Prostate gland (tissue), 2 donors: ENCODE data around the gene DCLK2.

ENCODE experiments used
- CTCF ChIP-seq, 4 experiments: fragments of 200-600 bp in 2 of 4; fragments of 450-650 bp in 2 of 4; sonication (generic) in 2 of 4; IDR thresholded peaks; 1 replicate in 3 of 4; 2 replicates in 1 of 4; pipeline ENCODE4 v1.5.1; 2016 to 2019; ENCODE audit warnings: antibody characterized with exemption in 4 of 4, mild to moderate bottlenecking in 2 of 4, moderate library complexity in 2 of 4
- POLR2A ChIP-seq: fragments of 450-650 bp; IDR thresholded peaks from one replicate; pipeline ENCODE4 v1.6.1; 2016; ENCODE audit warnings: antibody characterized with exemption, mild to moderate bottlenecking
- POLR2AphosphoS5 ChIP-seq: sonication (generic); formaldehyde crosslinking; IDR thresholded peaks from one replicate; pipeline ENCODE4 v1.6.1; 2017; ENCODE audit warnings: antibody characterized with exemption

GRCh38 chr4:150256225-150256620 is 178.0 kb downstream of the DCLK2 start:
- TF ChIP-seq CTCF (IDR thresholded peaks at IDR 0.05), result no peak
- no peak for TF ChIP-seq POLR2A
- no peak for TF ChIP-seq POLR2AphosphoS5
